Lower leg skin (tissue), 3 donors: Measurements from ENCODE around the gene HSP90AB1.

Experiments used
- POLR2A ChIP-seq, 2 donors: fragments of 450-650 bp; IDR thresholded peaks; one replicate each; pipeline ENCODE4 v1.6.1; 2016 to 2017; ENCODE audit warnings: antibody characterized with exemption in 2 of 2, mild to moderate bottlenecking in 1 of 2, moderate library complexity in 1 of 2
- TF ChIP-seq, protein P1 (sequence below), 3 donors: fragments of 450-650 bp; IDR thresholded peaks; one replicate each; pipeline ENCODE4 v1.5.1; 2016; ENCODE audit warnings: antibody characterized with exemption in 3 of 3, mild to moderate bottlenecking in 3 of 3, moderate library complexity in 2 of 3

- TF ChIP-seq, protein P1, sequence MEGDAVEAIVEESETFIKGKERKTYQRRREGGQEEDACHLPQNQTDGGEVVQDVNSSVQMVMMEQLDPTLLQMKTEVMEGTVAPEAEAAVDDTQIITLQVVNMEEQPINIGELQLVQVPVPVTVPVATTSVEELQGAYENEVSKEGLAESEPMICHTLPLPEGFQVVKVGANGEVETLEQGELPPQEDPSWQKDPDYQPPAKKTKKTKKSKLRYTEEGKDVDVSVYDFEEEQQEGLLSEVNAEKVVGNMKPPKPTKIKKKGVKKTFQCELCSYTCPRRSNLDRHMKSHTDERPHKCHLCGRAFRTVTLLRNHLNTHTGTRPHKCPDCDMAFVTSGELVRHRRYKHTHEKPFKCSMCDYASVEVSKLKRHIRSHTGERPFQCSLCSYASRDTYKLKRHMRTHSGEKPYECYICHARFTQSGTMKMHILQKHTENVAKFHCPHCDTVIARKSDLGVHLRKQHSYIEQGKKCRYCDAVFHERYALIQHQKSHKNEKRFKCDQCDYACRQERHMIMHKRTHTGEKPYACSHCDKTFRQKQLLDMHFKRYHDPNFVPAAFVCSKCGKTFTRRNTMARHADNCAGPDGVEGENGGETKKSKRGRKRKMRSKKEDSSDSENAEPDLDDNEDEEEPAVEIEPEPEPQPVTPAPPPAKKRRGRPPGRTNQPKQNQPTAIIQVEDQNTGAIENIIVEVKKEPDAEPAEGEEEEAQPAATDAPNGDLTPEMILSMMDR (IDR thresholded peaks at IDR 0.05): no peak
- no peak for TF ChIP-seq POLR2A (IDR thresholded peaks at IDR 0.05)
Measured at GRCh38 chr6:44225579-44226325, 21.1 kb upstream of the HSP90AB1 start.
